HG02642 (cell line): ENCODE measurements around the gene IFNGR2.

Source experiments
- ATAC-seq: cut with Tn5 transposase; IDR thresholded peaks from one replicate; pipeline ENCODE4 v1.9.1; 2021; ENCODE audit warnings: mild to moderate bottlenecking; ENCODE audit not compliant: unreplicated experiment, poor library complexity

Gene IFNGR2

DNA sequence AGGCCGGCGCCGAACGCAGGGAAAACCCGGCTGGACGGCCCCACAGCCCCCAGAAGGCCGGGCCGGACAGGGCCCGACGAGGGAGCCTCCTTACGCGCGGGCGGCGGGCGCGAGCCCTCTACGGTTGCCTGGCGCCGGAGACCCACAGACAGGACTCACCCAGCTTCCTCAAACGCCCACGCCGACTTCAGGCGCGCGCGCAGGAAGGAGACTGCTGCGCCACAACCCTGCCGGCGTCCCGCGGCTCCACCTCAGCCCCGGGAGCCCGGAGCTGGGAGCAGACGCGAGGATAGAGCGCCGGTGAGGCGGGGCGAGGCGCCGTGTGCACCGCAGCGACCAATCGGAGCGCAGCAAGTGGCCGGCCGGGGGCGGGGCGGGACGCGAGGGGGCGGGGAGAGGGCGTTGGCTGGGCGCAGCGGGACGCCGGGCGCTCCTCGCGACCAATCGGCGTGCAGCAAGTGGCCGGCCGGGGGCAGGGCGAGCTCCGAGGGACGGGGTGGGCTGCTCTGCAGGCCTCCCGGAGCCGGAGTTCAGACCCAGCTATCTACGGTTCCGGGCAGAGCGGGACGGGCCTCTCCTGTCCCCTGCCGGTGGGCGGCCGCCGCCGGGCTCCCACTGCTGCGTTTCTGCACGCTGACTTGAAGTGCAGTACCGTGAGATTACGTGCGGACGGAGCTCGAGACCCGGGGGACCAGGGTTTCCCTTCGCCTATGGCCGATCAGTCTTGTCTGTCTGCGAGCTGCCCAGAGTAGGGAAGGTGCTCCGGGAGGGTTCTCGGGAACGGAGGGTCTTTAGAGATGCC lies 76.7 kb downstream of the IFNGR2 start, which contains the start of gene TMEM50B:
TSS of gene TMEM50B (minus strand) at position 296 of the 802 bp plus-strand sequence. CDS start 11,089 bp downstream, outside the sequence.
- peak; percentile 94 for ATAC-seq

DNA sequence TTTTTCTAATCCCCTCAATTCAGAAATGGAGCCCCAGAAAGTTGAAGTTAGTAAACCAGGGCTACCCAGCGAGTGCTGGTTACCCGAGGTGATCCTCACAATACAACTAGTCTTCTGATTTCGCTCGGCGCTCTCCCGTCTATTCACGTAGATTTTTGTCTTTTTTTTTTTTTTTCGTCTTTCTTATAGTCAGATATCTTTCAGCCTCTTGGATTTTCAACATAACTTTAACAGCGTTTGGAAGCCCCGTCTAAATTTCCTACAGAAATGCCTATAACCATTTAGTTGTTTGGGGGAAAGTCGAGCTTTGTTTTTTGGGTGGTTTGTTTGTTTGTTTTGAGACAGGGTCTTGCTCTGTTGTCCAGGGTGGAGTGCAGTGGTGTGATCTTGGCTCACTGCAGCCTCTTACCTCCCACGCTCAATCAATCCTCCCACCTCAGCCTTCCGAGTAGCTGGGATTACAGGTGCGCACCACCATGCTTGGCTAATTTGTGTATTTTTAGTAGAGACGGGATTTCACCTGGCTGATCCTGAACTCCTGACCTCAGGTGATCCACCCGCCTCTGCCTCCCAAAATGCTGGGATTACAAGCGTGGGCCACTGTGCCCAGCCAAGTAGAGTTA lies 77.4 kb downstream of the IFNGR2 start:
- ATAC-seq, result no peak

DNA sequence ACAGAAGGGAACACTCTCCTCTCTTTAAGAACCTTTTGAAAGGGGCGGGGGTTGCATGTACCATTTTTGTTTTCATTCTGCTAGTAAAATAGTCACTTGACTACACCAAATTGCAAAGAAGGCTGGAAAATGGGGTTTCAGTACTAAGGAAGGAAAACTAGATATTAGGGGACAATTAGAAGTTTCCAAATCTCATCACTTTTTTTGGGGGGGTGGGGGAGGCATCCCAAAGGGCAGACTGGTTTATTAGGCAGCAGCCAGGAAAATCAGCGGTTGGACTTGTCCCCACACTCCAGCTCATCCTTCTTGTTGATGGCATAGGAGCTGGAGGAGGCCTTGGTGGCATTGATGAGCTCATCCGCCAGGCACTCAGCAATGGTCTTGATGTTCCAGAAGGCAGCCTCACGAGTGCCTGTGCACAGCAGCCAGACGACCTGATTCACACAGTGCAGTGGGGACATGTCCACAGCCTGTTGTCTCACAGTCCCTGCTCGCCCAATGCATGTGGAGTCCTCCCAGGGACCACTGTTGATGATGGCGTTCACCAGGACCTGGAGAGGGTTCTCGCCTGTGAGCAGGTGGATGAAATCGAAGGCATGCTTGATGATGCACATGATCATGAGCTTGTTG lies 78.2 kb downstream of the IFNGR2 start:
- ATAC-seq, result no peak
